A673 (cell line): ENCODE data around the gene EYS.

Experiments used
- CTCF ChIP-seq: fragments of 300-800, 200-600 bp; sonication (generic); conservative IDR thresholded peaks from 2 replicates; pipeline ENCODE4 v1.5.1; 2017; ENCODE audit warnings: low read depth, mild to moderate bottlenecking, antibody characterized with exemption, low read length, moderate library complexity, mixed read lengths
- EZH2 ChIP-seq: fragments of 200-600 bp; sonication (generic); IDR thresholded peaks from 2 replicates; pipeline ENCODE4 v1.6.1; 2017; ENCODE audit warnings: borderline replicate concordance, low read depth, mild to moderate bottlenecking, mixed read lengths, antibody characterized with exemption, low read length; ENCODE audit not compliant: poor library complexity, severe bottlenecking

- no peak for TF ChIP-seq EZH2
- no peak for TF ChIP-seq CTCF
Measured at GRCh38 chr6:64250126-64250525, 1456.9 kb downstream of the EYS start.
